Activated CD4-positive, alpha-beta T cell treated with anti-CD3 and anti-CD28 coated beads, Interleukin-2, Interleukin-4, amounts not matched to agents 100 ng/mL and 50 ng/mL, durations not matched to agents 16 hours and 8 hours (primary cell): Measurements from ENCODE around the gene ERLEC1.
A peak's percentile ranks its signal among the peaks of the same experiment; 100 is the strongest.
"Not testable (repeated sequence)": the region's sequence is repeated elsewhere in the genome, so short reads cannot be mapped to it uniquely, and the experiment has no call there.

Experiments
- DNase-seq: peaks from one replicate; pipeline ENCODE4 v3.0.0-alpha.2; 2020; ENCODE audit warnings: low spot score

Gene ERLEC1

GRCh38 chr2:53786705-53787613, at the start of gene ERLEC1, which contains the start of gene ASB3:
TSS of gene ERLEC1 (plus strand) at chr2:53787044. CDS start at chr2:53787211, 167 bp downstream.
TSS of gene ASB3 (minus strand) at chr2:53786953. CDS start at chr2:53765572, 21,381 bp downstream.
- DNase-seq: peak; percentile 92

GRCh38 chr2:53737091-53737490, 49.8 kb upstream of the ERLEC1 start:
- DNase-seq: no peak

GRCh38 chr2:53739032-53739431, 47.8 kb upstream of the ERLEC1 start:
- no peak for DNase-seq

- no peak for DNase-seq
Observed at GRCh38 chr2:53740170-53740569, 46.7 kb upstream of the ERLEC1 start.

GRCh38 chr2:53744395-53745065, 42.3 kb upstream of the ERLEC1 start:
- DNase-seq: no peak

- DNase-seq: no peak
Observed at GRCh38 chr2:53750041-53750768, 36.6 kb upstream of the ERLEC1 start.

- DNase-seq: peak; percentile 74
Observed at GRCh38 chr2:53751728-53752127, 35.1 kb upstream of the ERLEC1 start.

- no peak for DNase-seq
Observed at GRCh38 chr2:53752385-53752784, 34.5 kb upstream of the ERLEC1 start.

GRCh38 chr2:53753041-53753440, 33.8 kb upstream of the ERLEC1 start:
- peak; percentile 50 for DNase-seq

- no peak for DNase-seq
Observed at GRCh38 chr2:53755121-53755520, 31.7 kb upstream of the ERLEC1 start.

- no peak for DNase-seq
Observed at GRCh38 chr2:53756644-53757043, 30.2 kb upstream of the ERLEC1 start.

GRCh38 chr2:53757206-53757605, 29.6 kb upstream of the ERLEC1 start:
- not testable (repeated sequence) for DNase-seq

GRCh38 chr2:53765767-53766166, 21.1 kb upstream of the ERLEC1 start:
- no peak for DNase-seq

- DNase-seq: peak; percentile 89
Observed at GRCh38 chr2:53767405-53768241, 19.2 kb upstream of the ERLEC1 start, which contains the start of gene CHAC2. TSS of gene CHAC2 (plus strand) at chr2:53767804. CDS start at chr2:53767887, 83 bp downstream.

- peak; percentile 58 for DNase-seq
Observed at GRCh38 chr2:53768242-53768542, 18.7 kb upstream of the ERLEC1 start.

GRCh38 chr2:53769318-53769945, 17.4 kb upstream of the ERLEC1 start:
- DNase-seq: no peak

GRCh38 chr2:53770264-53770663, 16.6 kb upstream of the ERLEC1 start:
- peak; percentile 32 for DNase-seq

- DNase-seq: no peak
Observed at GRCh38 chr2:53777134-53777533, 9.7 kb upstream of the ERLEC1 start.

GRCh38 chr2:53778536-53779162, 8.2 kb upstream of the ERLEC1 start:
- no peak for DNase-seq

GRCh38 chr2:53780056-53780455, 6.8 kb upstream of the ERLEC1 start:
- no peak for DNase-seq

- no peak for DNase-seq
Observed at GRCh38 chr2:53782676-53783075, 4.2 kb upstream of the ERLEC1 start.
